T follicular helper cell (primary cell): ENCODE measurements around the gene CBLIF.
"Not testable (repeated sequence)": the region's sequence is repeated elsewhere in the genome, so short reads cannot be mapped to it uniquely, and the experiment has no call there.

Experiments
- DNase-seq: peaks from one replicate; pipeline ENCODE4 v3.0.0-alpha.2; 2020; ENCODE audit warnings: low read depth
- total RNA-seq, 2 experiments: gene quantifications; one replicate each; lab custom pipeline; 2026; lab: John Stamatoyannopoulos, UW

CBLIF gene
- 0 reads per million in 2 experiments for total RNA-seq

DNA sequence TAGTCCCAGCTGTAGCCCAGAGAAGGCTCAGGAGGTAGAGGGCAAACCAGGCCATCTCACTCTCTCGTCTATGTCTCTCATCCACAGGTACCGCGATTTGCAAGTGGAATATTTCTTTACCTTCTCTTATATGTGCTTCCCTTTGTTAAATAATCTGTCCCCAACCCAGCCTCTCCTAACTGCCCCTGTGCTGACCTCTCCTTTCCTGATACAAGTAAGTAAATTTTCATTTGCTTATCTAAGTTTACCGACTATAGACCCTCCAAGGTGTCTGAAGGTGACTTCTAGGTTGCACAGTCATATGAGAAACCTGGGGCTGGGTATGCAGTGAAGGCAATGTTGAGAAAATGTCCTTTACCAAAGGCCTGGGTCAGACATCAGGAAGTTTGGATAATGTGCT, at the start of gene CBLIF:
Gene CBLIF, minus strand, starts transcription at position 101 of the 400 bp plus-strand sequence. Its CDS starts 46 bp downstream, at position 55.
- DNase-seq, result no peak

- DNase-seq, result no peak
Observed at GRCh38 chr11:59894616-59895015, 49.3 kb upstream of the CBLIF start.

- no peak for DNase-seq
Observed at GRCh38 chr11:59891781-59892181, 46.5 kb upstream of the CBLIF start.

DNA sequence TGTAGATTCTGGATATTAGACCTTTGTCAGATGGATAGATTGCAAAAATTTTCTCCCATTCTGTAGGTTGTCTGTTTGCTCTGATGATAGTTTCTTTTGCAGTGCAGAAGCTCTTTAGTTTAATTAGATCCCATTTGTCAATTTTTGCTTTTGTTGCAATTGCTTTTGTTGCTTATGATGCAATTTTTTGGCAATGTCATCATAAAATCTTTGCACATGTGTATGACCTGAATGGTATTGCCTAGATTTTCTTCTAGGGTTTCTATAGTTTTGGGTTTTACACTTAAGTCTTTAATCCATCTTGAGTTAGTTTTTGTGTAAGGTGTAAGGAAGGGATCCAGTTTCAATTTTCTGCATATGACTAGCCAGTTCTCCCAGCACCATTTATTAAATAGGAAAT, 41.9 kb upstream of the CBLIF start:
- DNase-seq, result not testable (repeated sequence)

- no peak for DNase-seq
Observed at GRCh38 chr11:59883597-59883996, 38.3 kb upstream of the CBLIF start.

- no peak for DNase-seq
Observed at GRCh38 chr11:59879567-59879966, 34.3 kb upstream of the CBLIF start.

GRCh38 chr11:59878575-59878974, 33.3 kb upstream of the CBLIF start, which contains the start of gene OOSP3:
Gene OOSP3, plus strand, starts transcription at chr11:59878782. Its CDS starts 27 bp downstream, at chr11:59878809.
- no peak for DNase-seq

GRCh38 chr11:59877784-59878183, 32.5 kb upstream of the CBLIF start:
- no peak for DNase-seq

DNA sequence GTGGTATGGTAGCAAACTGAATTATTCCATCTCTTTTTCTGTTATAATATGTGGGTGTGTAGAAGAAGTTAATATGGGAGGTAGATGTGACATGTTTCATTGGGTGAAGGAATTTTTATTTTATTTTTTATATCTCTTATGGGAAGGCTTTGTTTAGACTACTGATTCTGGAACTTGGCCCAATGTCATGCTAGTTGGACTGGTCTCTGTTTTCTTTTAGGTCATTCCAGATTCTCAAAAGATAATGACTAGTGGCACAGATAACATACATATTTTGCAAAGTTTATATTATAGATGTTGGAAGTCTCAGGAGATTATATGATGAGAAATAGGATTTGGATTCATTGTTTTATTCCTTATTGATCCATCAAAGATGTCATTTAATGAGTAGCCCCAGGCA, 32.0 kb upstream of the CBLIF start:
- no peak for DNase-seq

- DNase-seq, result no peak
Observed at GRCh38 chr11:59875856-59876519, 30.7 kb upstream of the CBLIF start.

DNA sequence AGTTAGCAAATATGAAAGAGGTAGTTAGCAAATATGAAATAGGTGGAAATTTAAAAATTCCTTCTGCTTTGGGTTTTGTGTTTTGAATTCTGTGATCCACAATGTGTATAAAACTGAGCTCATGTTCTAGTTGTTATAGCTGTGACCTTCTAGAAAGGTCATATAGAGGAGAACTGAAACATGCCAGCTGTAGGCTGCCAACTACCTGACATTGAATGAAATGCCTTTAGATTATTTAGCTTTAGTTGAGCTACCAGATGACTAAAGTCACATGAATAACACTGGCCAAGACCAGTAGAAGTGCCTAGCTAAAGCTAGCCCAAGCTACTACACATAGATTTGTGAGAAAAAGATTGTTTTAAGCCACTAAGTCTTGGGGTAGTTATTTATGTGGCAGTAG, 26.8 kb upstream of the CBLIF start:
- DNase-seq, result no peak

DNA sequence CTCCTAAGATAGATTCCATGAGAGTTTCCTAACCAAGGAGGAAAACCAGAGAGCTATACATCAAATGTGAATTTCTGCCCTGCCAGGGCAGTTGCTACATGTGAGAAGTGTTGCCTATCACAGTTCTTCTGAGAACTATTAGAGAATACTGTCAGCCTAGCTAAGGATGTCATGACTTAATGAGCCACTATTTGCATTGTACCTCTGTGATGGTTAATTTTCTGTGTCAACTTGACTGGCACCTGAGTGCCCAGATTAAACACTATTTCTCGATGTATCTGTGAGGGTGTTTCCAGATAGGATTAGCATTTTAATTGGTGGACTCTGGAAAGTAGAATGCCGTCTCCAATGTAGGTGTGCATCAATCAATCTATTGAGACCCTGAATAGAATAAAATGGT, 22.6 kb upstream of the CBLIF start:
- DNase-seq, result no peak

GRCh38 chr11:59866836-59867235, 21.5 kb upstream of the CBLIF start:
- no peak for DNase-seq

GRCh38 chr11:59866397-59866796, 21.1 kb upstream of the CBLIF start, which contains the start of gene TCN1:
Gene TCN1, minus strand, starts transcription at chr11:59866487. Its CDS starts 17 bp downstream, at chr11:59866470.
- no peak for DNase-seq

- no peak for DNase-seq
Observed at GRCh38 chr11:59865031-59865430, 19.7 kb upstream of the CBLIF start.

GRCh38 chr11:59862252-59862651, 17.0 kb upstream of the CBLIF start:
- no peak for DNase-seq

GRCh38 chr11:59859673-59860072, 14.4 kb upstream of the CBLIF start:
- no peak for DNase-seq

DNA sequence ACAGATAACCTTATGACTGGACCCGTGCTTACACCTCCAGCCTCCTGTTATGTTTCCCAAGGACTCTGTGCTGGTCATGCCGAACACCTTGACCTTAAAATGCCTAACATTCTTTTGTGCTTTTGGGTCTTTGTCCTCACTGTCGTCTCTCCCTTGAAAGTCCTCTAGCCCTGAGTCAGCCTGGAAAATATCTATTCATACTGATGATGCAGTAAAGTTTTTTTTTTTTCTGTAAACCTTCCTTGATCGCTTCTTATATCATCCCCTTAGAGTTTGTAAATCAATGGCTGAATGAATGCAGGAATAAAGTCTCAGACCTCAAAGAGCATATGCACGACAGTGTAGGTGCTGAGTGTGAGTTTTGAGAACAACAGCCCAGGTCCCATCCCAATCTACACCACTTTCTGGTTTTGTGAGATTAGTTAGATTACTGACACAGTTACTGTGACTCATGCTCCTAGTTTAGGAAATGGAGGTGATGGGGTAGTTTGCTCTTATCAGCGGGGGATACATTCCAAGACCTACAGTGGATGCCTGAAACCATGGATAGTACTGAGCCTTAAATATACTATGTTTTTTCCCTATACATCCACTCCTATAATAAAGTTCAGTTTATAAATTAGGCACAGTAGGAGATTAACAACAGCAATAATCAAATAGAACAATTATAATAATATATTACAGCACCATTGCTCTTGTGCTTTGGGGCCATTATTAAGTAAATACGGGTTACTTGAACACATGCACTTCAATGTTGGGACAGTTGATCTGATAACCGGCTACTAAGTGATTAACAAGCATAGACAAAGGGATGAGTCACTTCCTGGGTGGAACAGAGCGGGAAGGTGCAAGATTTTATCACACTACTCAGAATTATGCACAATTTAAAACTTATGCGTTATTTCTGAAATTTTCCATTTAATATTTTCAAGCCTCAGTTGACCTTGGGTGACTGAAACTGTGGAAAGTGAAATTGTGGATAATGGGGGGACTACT, 12.4 kb upstream of the CBLIF start:
- no peak for DNase-seq

DNA sequence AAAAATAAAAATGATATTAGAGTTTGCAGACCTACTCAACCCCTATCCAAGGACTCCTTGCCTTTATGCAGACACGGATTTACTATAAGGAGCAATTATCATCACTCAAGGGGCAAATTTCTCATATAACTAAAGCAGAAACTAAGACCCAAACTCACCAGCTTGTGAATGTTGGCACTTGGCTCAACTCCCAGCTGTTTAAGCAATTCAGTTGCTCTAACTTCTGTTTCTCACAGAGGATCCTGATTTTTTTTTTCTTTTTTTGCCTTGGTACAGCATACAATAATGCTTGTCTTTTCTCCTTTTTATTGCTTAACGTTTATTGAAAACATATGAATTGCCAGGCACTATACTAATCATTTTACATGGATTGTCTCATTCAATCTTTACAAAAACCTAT, 9.6 kb upstream of the CBLIF start:
- no peak for DNase-seq

DNA sequence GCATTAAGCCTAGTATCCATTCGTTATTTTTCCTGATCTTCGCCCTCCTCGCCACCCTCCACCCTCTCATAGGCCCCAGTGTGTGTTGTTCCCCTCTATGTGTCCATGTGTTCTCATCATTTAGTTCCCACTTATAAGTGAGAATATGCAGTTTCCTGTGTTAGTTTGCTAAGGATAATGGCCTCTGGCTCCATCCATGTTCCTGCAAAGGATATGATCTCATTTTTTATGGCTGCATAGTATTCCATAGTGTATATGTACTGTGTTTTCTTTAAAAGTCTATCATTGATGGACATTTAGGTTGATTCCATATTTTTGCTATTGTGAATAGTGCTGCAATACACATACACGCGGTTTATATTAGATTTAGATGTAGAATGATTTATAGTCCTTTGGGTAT, 6.1 kb upstream of the CBLIF start:
- not testable (repeated sequence) for DNase-seq

DNA sequence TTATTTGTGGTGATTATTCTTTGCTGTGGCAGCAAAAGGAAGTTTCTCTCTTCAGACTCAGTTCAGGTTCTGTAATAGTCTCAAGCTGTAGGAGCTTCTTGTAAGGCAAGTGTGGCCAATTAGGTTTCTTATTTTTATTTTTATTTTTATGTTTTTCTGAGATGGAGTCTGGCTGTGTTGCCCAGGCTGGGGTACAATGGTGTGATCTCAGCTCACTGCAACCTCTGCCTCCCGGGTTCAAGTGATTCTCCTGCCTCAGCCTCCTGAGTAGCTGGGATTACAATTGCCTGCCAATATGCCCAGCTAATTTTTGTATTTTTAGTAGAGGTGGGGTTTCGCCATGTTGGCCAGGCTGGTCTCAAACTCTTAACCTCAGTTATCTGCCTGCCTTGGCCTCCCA, 4.3 kb upstream of the CBLIF start:
- DNase-seq, result not testable (repeated sequence)

DNA sequence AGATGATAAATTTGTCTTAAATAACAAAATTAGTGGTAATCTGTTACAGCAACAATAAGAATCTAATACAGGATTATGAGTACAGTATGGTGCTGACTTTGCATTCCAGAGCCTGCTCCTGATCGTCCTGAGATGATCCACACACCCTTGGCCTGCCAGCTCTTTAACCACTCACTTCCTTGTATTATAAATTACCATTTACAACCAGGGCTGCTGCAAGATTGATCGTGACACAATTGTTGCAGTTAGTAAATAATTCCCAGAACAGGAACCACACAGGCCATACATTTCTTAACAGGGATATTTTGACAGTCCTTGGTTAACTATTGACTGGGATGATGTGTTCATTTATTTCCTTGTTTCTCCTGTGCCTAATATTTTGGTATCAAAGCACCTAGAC, 3.8 kb upstream of the CBLIF start:
- DNase-seq, result no peak

DNA sequence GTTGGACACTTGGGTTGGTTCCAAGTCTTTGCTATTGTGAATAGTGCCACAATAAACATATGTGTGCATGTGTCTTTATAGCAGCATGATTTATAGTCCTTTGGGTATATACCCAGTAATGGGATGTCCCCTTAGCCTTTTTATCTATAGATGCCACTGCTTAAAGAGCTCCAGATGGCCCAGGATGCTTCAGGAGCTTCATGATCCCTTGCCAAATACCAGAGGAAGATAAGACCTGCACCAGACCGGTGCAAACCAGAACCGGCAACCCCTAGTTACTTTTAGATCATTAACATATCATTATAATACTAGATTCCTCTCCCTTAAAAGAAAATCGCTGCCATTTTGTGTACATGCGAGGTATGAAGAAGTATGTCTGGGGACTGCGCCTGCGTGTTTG, 3.1 kb upstream of the CBLIF start:
- DNase-seq, result not testable (repeated sequence)
